HFFc6 (cell line): ENCODE measurements around the gene ZSCAN30. TPM values are rescaled to one million over a fixed set of nuclear protein-coding genes. Genes with fewer than 3 reads are reported as not detected.
"Not testable (repeated sequence)": the region's sequence is repeated elsewhere in the genome, so short reads cannot be mapped to it uniquely, and the experiment has no call there.

ENCODE experiments used
- DNase-seq: peaks from one replicate; pipeline ENCODE4 v3.0.0-alpha.2; 2018
- H3K27ac Mint-ChIP-seq: 2 replicates; pipeline ENCODE4 v1.8.0; 2020; ENCODE audit warnings: mild to moderate bottlenecking, mixed read lengths
- H3K27me3 Mint-ChIP-seq: 2 replicates; pipeline ENCODE4 v1.8.0; 2021; ENCODE audit warnings: mild to moderate bottlenecking, moderate library complexity, mixed read lengths; ENCODE audit not compliant: insufficient read depth
- H3K36me3 Mint-ChIP-seq: 2 replicates; pipeline ENCODE4 v1.8.0; 2021; ENCODE audit warnings: low read depth, mixed read lengths
- H3K4me1 Mint-ChIP-seq: 2 replicates; pipeline ENCODE4 v1.8.0; 2020; ENCODE audit warnings: low read depth, mixed read lengths
- H3K4me3 Mint-ChIP-seq: 2 replicates; pipeline ENCODE4 v1.8.0; 2020; ENCODE audit warnings: mild to moderate bottlenecking, moderate library complexity, mixed read lengths
- H3K9me3 Mint-ChIP-seq: 2 replicates; pipeline ENCODE4 v1.8.0; 2020; ENCODE audit warnings: mild to moderate bottlenecking, mixed read lengths
- CTCF ChIP-seq: fragments of 200-600 bp; sonication (generic); IDR thresholded peaks from 2 replicates; pipeline ENCODE4 v1.5.0; 2021; ENCODE audit warnings: antibody characterized with exemption, mild to moderate bottlenecking
- total RNA-seq, 6 experiments: library from RNA; stranded (reverse); fragmentation: NEBNext Ultra II Directional; extraction: Animal tissue kit (Norgen Biotek cat#: 25700); gene quantifications; 2 replicates in 1 of 6; 3 replicates in 5 of 6; pipeline ENCODE4 v1.2.3, GENCODE V29; 2021

The ZSCAN30 gene
- total RNA-seq, 6 experiments from 2014 or later: 10.9 to 16.1 (median 14.7) TPM

GRCh38 chr18:35220424-35220823 lies 69.6 kb downstream of the ZSCAN30 start:
- no peaks in the 10 kb centered on the region for H3K9me3 Mint-ChIP-seq
- H3K36me3 Mint-ChIP-seq: no peaks in the 10 kb centered on the region

GRCh38 chr18:35219331-35219730 lies 70.7 kb downstream of the ZSCAN30 start:
- DNase-seq: not testable (repeated sequence)

More at GRCh38 chr18:35220424-35220823, 69.6 kb downstream of the ZSCAN30 start:
- H3K27ac Mint-ChIP-seq: no peak overlapping the region
- TF ChIP-seq CTCF: no peak
- no peak for DNase-seq
- peaks cover 20% of the 10 kb centered on the region for H3K27me3 Mint-ChIP-seq
- H3K4me1 Mint-ChIP-seq: no peaks in the 10 kb centered on the region
- H3K4me3 Mint-ChIP-seq: no peak overlapping the region

GRCh38 chr18:35216611-35217010 lies 73.4 kb downstream of the ZSCAN30 start:
- not testable (repeated sequence) for H3K9me3 Mint-ChIP-seq, H3K27ac Mint-ChIP-seq, H3K4me1 Mint-ChIP-seq, DNase-seq, H3K36me3 Mint-ChIP-seq, H3K4me3 Mint-ChIP-seq
- H3K27me3 Mint-ChIP-seq: peaks cover 21% of the 10 kb centered on the region

More at GRCh38 chr18:35219331-35219730, 70.7 kb downstream of the ZSCAN30 start:
- H3K9me3 Mint-ChIP-seq, H3K36me3 Mint-ChIP-seq, H3K4me3 Mint-ChIP-seq, H3K27ac Mint-ChIP-seq, H3K4me1 Mint-ChIP-seq: not testable (repeated sequence)
- peaks cover 22% of the 10 kb centered on the region for H3K27me3 Mint-ChIP-seq

- DNase-seq: no peak
- Mint-ChIP-seq H3K9me3 (no peaks in the 10 kb centered on the region), H3K36me3 (no peaks in the 10 kb centered on the region), H3K4me1 (no peaks in the 10 kb centered on the region), H3K27ac (no peak overlapping the region), H3K4me3 (no peak overlapping the region), H3K27me3 (peaks cover 21% of the 10 kb centered on the region)
- no peak for TF ChIP-seq CTCF
These were observed 75.0 kb downstream of the ZSCAN30 start for GRCh38 chr18:35215026-35215425.

- peaks cover 12% of the 10 kb centered on the region for H3K9me3 Mint-ChIP-seq
- not testable (repeated sequence) for H3K27ac Mint-ChIP-seq, DNase-seq, H3K4me3 Mint-ChIP-seq, H3K4me1 Mint-ChIP-seq, H3K27me3 Mint-ChIP-seq, H3K36me3 Mint-ChIP-seq
These were observed 84.1 kb downstream of the ZSCAN30 start for GRCh38 chr18:35205746-35206458.

GRCh38 chr18:35205199-35205712 lies 84.8 kb downstream of the ZSCAN30 start:
- no peak overlapping the region for H3K4me3 Mint-ChIP-seq
- peaks cover 8% of the 10 kb centered on the region for H3K36me3 Mint-ChIP-seq
- no peaks in the 10 kb centered on the region for H3K4me1 Mint-ChIP-seq
- H3K27me3 Mint-ChIP-seq: peaks cover 1% of the 10 kb centered on the region; the same call in 1 of the 2 replicates
- no peak for TF ChIP-seq CTCF
- no peak for DNase-seq
- peaks cover 12% of the 10 kb centered on the region for H3K9me3 Mint-ChIP-seq
- no peak overlapping the region for H3K27ac Mint-ChIP-seq

GRCh38 chr18:35203067-35203466 lies 87.0 kb downstream of the ZSCAN30 start:
- no peak for TF ChIP-seq CTCF
- Mint-ChIP-seq H3K4me3 (no peak overlapping the region), H3K36me3 (peaks cover 8% of the 10 kb centered on the region), H3K9me3 (peaks cover 12% of the 10 kb centered on the region), H3K4me1 (no peaks in the 10 kb centered on the region), H3K27ac (no peak overlapping the region), H3K27me3 (peaks cover 1% of the 10 kb centered on the region; the same call in 1 of the 2 replicates)
- no peak for DNase-seq
